GM18499 (cell line): ENCODE results near the gene CEP250.
"Not testable (repeated sequence)": the region's sequence is repeated elsewhere in the genome, so short reads cannot be mapped to it uniquely, and the experiment has no call there.

Source experiments
- ATAC-seq: cut with Tn5 transposase; IDR thresholded peaks from one replicate; pipeline ENCODE4 v1.9.1; 2021; ENCODE audit warnings: moderate number of reproducible peaks; ENCODE audit not compliant: insufficient read depth, unreplicated experiment

The CEP250 gene

DNA sequence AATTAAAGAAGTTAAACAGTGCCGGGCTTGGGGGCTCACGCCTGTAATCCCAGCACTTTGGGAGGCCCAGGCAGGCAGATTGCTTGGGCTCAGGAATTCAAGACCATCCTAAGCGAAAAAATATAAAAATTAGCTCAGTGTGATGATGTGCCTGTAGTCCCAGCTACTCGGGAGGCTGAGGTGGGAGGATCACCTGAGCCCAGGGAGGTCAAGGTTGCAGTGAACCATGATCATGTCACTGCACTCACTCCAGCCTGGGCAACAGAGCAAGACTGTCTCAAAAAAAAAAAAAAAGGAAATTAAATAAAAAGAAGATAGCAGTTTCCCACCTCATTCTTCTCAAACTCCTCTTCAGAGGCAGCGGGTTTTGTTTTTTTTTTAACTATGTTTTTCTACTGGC is 62.4 kb downstream of the CEP250 start:
- not testable (repeated sequence) for ATAC-seq

DNA sequence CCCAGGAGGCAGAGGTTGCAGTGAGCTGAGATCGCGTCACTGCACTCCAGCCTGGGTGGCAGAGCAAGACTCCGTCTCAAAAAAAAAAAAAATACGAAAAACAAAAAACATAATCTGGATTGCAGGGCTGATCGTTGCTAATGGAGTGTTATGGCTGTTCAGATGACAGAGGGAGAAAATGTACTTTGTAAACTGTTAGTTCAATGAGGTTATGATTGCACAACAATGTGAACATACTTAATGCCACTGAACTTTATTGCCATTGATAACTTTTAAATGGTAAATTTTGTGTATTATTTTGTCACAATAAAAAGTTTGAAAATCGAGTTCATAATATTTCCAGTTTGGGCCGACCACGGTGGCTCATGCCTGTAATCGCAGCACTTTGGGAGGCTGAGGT is 63.6 kb downstream of the CEP250 start:
- no peak for ATAC-seq

DNA sequence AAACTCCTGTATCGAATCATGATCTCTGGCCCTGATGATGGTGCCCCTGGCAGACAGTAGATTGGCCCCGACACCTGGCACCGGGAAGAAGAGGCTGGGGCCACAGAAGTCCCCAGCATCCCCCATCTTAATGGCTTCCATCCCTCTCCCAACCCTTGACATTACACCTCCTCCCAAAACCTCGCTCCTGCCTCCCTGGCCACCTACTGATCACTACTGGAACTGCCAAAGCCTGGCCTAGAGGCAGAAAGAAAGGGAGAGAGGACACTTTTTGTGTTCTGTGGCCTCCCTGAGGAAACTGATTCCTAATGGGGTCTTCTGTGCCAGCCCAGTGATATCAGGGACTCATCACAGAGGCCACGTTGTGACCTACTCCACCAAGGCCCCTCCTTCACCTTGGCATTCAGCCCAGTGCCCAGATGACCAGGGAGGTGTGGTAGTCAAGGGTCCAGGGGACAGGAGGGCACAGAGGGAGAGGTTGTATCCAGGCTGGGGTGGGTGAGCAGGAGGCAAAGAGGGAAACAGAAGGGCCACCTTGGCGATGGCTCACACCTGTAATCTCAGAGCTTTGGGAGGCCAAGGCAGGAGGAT is 68.0 kb downstream of the CEP250 start:
- ATAC-seq: no peak

DNA sequence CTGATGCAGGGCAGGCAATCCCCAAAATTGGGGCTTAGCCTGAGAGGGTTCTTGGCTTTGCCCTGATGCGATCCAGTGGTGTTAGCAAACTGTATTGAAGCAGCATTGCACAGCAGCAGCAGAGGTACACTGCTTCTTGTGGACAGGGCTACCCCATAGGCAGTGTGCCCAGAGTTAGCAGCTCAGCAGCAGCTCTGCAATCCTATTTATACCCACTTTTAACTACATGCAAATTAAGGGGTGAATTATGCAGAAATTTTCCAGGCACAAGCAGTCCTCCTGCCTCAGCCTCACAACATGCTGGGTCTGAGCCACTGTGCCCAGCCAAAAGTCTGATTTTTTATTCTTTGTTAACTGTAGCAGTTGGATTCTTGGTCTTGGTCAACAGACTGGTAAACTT is 70.2 kb downstream of the CEP250 start:
- ATAC-seq: no peak

DNA sequence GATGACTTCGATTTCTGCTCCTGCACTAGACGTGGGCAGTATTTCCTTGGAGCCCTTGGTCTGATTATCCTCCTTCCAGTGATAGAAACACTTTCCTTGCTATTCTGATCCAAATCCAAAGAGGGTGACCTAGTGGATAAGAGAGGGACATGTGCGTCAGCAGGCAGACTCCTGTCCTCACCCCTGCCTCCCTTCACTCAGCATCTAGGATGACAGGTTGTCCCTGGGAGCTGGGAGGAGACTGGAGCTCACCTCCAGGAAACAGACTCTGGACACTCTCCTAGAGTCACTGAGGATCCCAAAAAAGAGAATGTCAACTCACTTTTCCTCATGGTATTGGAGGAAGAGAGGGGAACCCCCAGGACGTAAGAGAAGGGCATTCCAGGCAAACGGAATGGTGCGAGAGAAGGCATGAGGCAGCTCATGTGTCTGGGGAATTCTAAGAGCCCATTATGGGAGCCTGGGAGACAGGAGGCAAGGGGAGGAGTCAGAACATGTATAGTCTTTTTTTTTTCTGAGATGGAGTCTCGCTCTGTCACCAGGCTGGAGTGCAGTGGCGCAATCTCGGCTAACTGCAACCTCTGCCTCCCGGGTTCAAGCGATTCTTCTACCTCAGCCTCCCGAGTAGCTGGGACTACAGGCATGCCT is 71.8 kb downstream of the CEP250 start:
- ATAC-seq: no peak

DNA sequence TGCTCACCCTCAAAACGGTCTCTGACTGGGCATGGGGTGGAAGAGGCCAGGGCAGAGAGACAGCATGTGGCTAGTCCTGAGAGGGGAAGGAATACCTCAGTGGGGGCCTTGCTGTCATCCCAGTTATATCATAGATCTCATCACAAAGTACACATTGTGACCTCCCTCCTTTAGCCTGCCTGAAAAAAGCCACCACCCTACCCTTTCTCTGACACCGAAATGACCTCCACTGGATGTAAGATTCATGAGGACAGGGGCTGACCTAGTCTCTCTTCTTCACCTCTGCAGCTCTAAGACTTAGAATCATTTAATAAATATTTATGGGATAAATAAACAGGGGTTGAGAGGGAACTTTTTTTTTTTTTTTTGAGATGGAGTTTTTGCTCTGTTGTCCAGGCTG is 74.2 kb downstream of the CEP250 start, which contains the start of gene C20orf173:
Gene C20orf173 (minus strand): TSS at position 101 of the 400 bp plus-strand sequence. CDS start 279 bp downstream, outside the sequence.
- ATAC-seq: no peak

DNA sequence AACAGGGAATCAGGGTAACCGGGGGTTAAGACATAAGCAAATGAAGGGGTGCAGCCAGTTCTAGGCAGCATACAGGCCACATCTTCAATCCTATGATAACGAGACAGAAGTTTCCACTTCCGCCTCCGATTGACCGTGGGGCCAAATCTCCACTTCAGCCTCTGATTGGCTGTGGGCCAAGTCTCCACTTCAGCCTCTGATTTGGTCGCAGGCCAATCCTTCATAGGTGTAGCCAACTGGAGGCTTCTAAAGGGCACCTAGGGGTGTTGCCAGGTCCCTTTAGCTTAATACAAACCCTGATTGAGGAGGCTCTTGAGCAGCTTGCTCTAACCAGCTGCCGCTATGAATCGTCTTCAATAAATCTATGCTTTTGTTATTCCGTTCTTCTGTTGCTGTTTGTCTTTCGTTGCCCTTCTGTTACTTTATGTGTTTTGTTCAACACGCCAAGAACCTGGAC is 84.4 kb downstream of the CEP250 start:
- ATAC-seq: no peak

DNA sequence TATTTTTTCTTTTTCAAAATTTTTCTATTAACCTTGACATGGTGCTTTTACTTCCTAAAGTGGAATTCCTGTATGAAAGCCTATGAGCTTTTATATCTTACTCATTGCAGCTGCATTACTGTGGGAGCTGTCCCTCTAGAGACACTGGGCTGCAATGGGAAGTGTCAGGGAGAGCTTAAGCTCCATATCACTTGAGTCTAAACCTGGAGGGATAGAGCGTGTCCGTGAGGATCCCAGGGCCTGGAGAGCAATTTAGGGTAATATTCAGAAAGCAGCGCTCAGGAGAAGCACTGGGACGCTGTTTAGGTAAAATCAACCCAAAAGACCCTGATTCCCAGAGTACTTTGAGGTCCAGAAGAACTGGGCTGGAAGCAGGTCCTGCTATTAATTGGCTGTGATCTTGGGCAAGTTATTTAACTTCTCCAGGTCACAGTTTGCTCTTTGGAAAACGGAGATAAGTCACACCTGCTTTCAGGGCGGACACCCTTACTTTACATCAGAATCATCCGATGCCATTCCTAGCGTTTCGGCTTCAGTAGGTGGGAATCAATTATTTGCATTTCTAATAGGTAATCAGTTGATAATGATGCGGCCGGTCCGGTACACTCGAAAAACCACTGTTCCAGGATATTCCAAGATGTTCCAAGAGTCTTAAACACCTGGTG is 85.9 kb downstream of the CEP250 start:
- no peak for ATAC-seq

DNA sequence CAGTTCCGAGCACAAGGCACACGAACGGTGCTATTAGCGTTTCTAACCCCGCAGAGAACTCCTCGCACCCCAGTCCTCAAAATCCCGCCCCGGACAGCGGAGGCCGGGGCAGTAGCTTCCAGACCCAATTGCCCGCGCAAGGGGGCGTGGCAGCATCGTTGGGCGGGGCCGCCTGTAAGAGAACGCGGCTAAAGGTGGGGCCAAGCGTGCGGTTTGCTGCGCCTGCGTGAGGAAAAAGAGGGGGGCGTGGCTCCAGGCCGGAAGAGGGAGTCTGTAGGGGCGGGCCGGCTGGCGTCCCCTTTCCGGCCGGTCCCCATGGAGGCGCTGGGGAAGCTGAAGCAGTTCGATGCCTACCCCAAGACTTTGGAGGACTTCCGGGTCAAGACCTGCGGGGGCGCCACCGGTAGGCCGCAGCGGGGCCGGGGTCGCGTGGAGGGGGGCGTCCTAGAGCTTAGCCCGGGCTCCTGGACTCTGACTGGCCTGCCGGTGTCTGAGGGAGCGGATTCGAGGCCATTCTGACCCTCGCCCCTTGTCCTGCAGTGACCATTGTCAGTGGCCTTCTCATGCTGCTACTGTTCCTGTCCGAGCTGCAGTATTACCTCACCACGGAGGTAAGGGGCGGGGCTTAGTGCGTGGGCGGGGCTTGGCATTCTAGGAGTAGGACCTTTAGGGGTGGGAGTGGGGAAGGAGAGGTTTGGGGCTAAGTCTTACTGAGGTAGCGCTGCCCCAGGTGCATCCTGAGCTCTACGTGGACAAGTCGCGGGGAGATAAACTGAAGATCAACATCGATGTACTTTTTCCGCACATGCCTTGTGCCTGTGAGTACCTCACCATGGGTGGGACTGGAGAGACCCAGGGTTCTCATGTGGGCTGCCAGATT is 86.6 kb downstream of the CEP250 start, which contains the start of gene ERGIC3:
Gene ERGIC3 (plus strand): TSS at position 296 of the 880 bp plus-strand sequence. CDS start 20 bp downstream, at position 316.
- ATAC-seq: peak; percentile 62

DNA sequence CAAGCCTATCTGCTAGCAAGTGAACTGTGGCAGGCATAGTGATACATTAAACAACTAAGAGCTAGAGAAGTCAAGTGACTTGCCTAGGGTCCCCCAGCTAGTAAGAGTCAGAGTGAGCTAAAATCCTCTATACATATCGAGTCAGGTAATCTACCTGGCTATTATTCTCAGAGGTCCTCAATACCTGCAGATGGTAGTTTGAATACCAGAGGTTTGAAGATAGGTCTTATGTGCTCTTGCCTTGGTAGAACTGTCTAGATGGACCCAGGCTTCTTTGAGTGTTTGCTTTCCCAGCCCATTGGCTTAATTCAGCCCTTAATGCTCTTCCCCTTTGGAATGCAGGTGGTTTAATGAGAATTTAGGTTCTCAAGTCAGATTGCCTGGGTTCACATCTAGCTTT is 87.6 kb downstream of the CEP250 start:
- no peak for ATAC-seq

DNA sequence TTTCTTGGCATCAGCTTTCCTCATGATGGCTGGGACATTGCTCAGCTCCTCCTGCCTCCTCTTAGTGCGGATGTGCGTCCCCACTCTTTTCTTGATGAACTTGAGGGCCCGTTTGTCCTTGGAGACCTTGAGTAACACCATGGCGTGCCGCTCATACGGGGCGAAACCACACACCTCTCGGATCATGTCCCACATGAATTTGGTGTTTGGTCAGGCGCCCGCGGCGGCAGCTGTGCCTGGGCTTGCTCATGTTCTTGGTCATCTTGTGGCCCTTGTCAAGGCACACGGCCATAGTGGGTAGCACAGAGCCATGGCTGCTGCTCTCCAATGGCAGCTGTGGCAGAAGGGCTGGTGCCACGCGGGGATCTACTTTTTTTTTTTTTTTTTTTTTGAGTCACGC is 89.0 kb downstream of the CEP250 start:
- ATAC-seq: no peak

DNA sequence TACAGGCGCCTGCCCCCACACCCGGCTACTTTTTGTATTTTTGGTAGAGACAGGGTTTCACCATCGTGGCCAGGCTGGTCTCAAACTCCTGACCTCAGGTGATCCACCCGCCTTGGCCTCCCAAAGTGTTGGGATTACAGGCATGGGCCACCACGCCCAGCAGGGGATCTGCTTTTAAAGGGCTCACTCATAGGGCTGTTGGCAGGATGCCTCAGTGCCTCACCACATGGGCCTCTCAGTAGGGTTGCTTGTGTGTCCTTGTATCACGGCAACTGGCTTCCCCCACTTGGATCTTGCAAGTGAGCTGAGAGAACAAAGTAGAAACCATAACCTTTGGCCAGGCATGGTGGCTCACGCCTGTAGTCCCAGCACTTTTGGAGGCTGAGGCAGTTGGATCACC is 89.5 kb downstream of the CEP250 start:
- ATAC-seq: not testable (repeated sequence)

DNA sequence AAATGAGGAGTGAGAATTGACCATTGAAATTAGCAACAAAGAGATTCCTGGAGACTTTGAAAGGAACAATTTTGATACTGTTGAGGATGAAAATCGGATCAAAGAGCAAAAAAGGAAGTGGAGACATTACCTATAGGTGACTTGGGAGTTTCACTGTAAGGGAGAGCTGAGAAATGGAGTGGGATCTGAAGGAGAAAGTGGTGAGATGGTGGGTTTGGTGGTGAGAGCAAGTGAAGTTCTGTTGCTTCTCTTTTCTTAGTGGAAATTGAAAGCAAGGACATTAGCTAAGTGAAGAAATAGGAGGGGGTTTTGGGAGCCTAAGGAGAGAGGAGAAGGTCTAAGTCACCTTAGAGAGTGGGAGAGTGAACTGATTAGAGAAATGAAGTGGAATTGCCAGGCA is 90.7 kb downstream of the CEP250 start:
- ATAC-seq: no peak

DNA sequence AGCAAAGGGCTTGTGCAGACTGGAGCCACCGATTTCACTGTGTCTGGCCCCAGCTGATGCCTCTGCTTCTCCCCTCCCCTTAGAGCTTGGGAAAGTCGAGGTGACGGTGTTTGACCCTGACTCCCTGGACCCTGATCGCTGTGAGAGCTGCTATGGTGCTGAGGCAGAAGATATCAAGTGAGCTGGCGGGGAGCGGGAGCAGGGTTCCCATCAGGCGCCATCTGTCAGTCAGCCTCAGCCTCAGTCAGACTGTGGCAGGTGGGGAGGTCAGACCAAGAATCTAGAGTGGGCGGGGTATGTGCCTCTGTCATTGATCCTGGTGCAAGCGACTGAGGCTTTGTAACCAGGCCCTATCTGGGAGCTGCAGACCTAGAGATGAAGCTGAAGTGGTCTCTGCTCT is 91.9 kb downstream of the CEP250 start:
- ATAC-seq: no peak

DNA sequence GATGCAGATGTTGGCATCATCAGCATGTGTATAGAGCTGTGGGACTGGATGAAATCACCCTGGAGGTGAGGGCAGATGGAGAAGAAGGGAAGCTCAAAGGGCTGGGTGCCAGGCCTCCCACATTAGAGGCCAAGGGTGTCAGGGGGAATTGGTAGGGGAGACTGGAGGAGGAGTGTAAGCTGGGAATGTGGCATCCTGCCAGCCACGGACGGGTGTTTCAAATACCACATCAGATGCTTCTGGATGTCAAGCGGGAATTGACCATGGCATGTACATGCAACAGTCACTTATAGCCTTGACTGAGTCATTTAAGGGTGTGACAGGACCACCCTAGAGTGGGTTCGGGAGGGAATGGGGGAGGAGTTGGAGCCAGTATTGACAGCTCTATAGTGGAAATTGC is 96.1 kb downstream of the CEP250 start:
- ATAC-seq: no peak

DNA sequence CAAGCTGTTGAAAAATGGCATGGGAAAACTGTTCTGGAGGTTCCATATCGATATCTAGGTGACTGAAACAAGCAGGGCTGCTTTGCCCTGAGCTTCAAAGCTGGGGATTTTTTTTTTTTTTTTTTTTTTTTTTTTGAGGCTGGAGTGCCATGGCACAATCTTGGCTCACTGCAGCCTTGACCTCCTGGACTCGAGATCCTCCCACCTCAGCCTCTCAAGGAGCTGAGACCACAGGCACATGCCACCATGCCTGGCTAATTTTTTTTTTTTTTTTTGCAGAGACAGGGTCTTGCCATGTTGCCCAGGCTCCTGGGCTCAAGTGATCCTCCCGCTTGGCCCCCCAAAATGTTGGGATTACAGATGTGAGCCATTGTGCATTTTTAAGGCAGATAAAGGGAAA is 97.5 kb downstream of the CEP250 start:
- no peak for ATAC-seq

DNA sequence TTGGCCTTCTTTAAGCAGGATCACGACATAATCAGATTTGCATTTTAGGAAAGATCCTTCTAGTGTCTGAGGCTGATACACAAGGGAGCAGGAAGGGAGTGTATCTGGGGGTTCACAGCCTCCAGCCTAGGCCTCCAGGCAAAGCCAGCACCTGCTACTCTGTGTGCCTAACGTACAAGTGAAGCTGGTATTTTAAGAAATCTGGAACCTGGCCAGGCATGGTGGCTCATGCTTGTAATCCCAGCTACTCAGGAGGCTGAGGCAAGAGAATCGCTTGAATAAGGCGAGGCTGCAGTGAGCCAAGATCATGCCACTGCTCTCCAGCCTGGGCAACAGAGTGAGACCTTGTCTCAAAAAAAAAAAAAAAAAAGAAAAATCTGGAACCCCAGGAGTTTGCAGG is 100.1 kb downstream of the CEP250 start:
- not testable (repeated sequence) for ATAC-seq

DNA sequence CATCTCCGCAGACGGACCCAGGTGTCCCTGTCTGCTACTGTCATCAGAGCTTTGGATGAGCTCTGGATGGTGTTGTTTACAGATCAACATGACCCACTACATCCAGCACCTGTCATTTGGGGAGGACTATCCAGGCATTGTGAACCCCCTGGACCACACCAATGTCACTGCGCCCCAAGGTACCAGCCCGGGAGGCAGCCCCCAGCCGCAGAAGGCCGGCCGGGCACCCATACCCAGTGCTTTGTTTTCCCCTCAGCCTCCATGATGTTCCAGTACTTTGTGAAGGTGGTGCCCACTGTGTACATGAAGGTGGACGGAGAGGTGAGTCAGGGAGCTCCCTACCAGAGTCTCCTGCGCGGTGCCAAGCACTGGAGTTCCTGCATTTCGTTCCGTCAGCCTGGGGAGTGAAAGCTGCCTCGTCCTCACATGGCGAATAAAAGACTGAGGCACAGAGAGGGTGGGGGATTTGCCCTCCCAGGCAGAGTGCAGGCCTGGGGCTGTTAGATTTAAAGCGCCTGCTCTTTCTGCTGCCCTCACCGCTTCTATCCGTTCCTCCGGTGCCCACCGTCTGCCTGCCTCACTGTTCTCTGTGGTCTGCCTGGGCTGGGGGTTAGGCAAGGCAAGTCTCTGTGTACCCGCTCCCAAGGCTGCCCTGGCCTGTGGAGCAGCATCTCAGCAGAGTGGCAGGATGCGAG is 100.7 kb downstream of the CEP250 start:
- ATAC-seq: no peak

DNA sequence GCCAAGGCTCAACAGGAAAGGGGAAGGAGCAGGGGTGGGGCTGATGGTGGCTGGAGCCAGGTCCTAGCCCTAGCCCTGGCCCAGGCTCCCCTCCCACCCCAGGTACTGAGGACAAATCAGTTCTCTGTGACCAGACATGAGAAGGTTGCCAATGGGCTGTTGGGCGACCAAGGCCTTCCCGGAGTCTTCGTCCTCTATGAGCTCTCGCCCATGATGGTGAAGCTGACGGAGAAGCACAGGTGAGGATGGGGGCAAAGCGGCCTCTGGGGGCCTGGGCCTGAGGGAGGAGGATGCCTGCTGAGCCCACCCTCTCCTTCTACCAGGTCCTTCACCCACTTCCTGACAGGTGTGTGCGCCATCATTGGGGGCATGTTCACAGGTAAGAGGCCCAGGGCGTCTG is 101.5 kb downstream of the CEP250 start:
- ATAC-seq: no peak

DNA sequence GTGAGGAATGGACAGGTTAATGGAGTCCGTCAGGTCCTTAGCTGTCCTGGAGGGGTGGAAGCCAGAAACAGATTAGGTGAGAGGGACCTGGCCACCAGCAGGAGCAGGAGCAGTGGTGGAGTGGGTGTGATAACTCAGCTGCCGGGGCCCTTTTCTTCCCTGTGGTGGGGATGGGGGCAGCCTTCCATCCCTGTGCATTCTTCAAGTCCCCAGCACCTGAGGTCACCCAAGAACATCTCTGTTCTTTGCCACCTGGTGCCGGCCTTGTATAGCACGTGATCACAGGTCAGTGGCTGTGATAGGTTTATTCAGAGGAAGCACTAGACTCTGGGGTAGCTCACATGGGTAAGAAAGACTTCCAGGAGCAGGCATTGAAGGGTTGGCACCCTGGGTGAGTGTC is 103.1 kb downstream of the CEP250 start:
- ATAC-seq: no peak
